ENCODE measurements around the gene TRDN.
"Not testable (repeated sequence)": the region's sequence is repeated elsewhere in the genome, so short reads cannot be mapped to it uniquely, and the experiment has no call there.

The TRDN gene

GRCh38 chr6:123559816-123560215 is 76.9 kb downstream of the TRDN start:
- not testable (repeated sequence) for DNase-seq

DNA sequence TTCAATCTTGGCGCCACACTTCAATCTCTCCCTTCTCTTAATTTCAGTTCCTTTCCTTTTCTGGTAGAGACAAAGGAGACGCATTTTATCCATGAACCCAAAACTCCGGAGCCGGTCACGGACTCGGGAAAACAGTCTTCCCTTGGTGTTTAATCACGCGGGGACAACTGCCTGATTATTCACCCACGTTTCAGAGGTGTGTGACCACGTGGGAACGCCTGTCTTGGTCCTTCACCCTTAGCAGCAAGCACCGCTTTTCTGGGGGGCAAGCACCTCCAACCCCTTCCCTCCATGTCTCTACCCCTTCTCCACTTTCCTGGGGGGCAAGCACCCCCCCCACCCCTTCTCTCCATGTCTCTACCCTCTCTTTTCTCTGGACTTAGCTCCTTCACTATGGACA is 79.3 kb downstream of the TRDN start:
- DNase-seq = not testable (repeated sequence)

DNA sequence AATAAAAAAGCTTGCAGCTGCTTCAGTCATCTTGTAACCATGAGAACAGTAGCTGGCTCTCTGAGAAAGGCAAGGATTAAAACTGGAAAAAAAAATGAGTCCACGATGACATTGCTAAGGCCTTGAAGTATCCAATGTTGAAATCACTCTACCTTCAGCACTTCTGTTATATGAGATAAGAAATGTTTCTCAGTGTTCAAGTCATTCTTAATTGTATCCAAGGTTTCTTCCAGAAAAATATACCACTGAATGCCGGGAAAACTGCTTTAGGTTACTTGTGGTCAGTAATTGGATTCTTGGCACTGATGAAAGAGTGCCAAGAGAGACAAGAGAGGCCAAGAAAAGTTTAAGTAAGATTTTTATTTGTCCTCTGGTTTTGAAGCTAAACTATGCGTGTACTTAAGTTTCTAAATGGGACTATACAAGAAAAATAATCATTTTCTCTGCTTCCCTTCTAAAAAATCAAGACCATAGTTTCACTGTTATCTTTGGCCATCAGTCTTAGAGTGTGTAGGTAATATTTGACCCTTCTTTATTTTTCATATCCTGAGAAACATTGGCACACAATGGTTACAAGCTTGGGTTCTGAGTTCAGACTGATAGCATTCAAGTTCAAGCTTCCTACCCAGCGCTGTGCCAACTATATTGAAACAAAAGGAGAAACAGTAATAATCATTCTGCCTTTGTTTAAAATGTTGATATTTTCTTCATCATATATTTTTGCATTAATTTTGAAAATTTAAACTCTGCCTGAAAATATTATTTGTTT is 84.6 kb downstream of the TRDN start:
- DNase-seq = no peak

DNA sequence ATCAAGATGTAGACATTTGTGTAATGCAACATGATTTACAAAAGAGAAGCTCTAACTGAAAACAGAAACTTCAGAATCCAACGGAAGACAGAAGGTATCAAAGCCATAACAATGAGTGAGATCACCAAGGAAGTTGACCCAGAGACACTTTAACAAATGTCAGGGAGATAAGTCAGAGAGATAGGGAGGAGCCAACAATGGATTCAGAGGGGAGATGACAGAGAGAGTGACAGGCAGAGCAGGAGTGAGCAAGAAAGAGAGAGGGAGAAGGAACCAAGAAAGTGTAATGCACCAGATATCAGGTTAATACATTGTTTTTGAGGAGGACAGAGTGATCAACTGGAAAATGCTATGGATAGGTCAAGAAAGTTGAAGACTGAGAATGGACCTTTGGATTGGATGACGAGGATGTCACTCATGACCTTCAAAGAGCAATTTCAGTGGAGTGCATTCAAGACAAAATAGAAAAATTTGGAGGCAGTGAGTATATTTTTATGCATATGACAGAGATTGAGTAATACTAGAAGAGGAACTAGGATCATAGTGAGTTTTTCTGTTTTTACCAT is 86.6 kb downstream of the TRDN start:
- no peak for DNase-seq

- DNase-seq = no peak
Observed at GRCh38 chr6:123549476-123549875, 87.3 kb downstream of the TRDN start.

- DNase-seq = no peak
Observed at GRCh38 chr6:123547216-123547978, 89.4 kb downstream of the TRDN start.

DNA sequence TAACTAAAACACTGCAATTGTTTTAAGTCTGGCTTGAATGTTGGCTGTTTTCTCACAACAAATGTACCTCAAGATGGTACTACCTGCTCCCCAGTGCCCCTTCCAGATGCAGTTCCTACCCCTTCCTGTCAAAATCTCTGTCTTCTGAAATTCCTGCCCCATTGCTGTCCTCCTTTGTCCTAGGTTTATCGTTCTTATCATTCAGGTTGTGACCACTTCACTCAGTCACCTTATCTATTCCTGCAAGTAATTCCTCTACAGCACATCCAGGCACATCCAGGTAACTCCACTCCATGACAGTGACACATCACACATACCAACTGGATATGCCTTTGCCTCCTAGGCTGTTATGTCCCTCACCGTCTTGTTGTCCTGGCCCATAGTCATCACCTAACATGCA is 90.2 kb downstream of the TRDN start:
- no peak for DNase-seq

GRCh38 chr6:123541462-123541861 is 95.3 kb downstream of the TRDN start:
- DNase-seq = no peak

DNA sequence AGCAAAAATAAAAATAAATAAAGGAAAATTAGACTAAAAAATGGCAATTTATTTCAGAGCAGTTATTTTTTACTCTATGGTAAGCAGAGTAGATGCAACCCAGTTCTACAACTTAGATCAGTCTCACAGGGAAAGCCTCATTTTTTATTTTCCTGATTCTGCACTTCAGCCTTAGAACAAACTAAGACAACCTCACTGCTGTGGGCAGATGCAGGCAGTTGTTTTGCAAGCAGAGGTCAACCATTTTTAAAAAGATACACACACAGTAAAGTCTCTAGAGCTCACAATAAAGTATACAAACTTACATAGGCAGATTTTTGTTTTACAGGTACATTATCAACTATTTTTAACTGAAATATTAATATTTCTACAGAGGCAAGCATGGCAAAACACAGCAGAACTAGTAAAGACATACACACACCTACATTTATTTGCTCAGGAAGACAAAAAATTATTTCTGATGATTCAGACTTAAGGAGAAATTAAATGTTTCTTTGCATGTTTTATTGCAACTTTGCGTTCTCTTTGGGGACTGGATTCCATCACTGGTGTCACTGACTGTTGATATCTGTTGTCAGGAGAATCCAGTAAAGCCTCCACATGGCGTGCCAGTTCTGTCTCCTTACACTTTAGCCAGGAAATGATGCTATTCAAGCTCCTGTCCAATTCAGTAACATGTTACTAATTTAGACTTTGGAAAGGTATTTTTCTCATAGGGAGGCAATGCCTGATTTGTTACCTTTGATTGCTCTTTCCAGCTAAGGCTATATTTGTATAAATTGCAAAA is 102.7 kb downstream of the TRDN start:
- no peak for DNase-seq

DNA sequence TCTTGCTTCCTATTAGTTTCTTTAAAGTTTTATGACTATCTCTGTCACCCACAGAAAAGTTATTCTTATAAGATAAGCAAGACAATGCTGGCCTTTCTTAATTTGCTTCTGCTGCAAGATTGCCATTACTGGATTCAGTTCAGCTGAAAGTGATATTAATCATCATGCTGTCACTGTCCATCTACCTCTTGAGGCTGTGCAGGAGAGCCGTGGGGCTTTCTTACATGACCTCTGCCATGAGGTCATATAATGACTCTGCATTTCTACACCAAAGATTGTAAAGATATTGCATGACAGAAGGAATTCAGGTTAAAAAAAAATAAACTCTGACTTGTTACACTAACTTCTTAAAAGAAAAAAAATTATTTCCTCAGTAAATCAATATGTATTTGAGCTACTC is 106.9 kb downstream of the TRDN start:
- DNase-seq = no peak

DNA sequence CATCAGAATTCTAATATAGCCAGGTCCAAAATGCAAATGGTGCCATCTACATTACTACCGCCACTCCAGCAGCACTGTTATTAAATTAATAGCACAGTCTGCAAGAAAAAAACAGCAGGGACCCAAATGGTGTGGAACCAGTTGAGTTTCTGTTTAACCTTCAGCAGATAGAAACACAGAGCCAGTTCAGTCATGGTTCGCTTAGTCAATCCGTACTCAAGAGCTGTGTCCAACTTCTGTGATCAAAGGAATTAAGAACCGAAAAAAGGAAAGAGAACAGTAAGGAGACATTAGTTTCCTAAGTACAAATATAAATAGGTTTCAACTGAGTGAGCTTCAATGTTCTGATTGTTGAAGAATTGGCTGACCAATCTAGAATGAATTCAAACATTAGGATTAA is 107.7 kb downstream of the TRDN start:
- DNase-seq = no peak

GRCh38 chr6:123527406-123527805 is 109.3 kb downstream of the TRDN start:
- no peak for DNase-seq

DNA sequence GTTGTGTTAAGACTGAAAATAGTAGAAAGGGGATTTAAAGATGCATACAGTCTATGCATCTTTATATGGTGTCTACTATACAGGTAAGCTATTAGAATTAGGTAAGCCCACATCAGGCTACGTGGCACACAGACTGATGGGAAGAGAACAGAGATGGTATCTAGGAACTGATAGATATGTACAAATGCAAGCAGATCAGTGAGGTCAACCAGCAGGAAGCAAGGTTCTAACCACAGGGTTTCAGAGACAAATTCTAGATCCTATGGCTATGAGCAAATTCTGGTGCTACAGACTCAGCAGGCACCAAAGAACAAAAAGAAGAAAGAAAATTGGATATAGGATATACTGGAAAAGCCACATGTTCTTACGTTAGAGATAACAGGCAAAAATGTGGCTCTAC is 110.6 kb downstream of the TRDN start:
- no peak for DNase-seq

DNA sequence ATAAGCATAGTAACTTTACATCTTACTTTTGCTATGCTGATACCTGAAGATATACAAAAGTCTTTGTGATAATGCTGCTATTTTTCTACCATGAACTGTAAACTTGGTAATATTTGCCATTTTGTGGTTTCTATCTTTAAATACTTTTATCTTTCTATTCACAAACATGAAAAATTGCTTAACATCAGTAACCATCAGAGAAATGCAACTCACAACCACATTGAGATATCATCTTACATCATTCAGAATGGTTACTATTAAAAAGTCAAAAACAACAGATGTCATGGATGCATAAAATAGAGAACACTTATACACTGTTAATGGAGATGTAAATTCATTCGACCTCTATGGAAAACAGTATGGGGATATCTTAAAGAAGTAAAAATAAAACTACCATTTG is 112.0 kb downstream of the TRDN start:
- no peak for DNase-seq

GRCh38 chr6:123520217-123520616 is 116.5 kb downstream of the TRDN start:
- DNase-seq = no peak

- DNase-seq = no peak
Observed at GRCh38 chr6:123519189-123519505, 117.6 kb downstream of the TRDN start.

- no peak for DNase-seq
Observed at GRCh38 chr6:123518441-123519188, 118.1 kb downstream of the TRDN start.

GRCh38 chr6:123515715-123516114 is 121.0 kb downstream of the TRDN start:
- DNase-seq = no peak

- DNase-seq = no peak
Observed at GRCh38 chr6:123509112-123509511, 127.6 kb downstream of the TRDN start.

GRCh38 chr6:123508290-123508689 is 128.5 kb downstream of the TRDN start:
- no peak for DNase-seq

DNA sequence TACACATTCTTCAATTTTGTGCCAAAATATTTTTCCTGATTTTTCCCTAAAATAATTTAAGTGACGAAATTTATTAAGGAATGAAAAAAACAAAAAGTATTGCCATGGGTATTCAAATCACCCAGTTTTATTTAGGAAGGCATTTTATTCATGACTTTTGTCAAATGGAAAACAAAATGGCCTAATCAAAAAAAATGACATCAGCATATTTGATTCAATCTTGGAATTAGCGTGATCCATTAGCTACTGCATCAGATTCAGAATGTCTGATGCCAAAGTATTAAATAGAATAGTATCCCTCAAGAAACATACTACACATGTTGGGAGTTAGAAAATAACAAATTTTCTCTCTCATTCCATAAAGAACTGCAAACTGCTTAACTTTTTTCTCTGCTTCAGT is 129.2 kb downstream of the TRDN start:
- no peak for DNase-seq

DNA sequence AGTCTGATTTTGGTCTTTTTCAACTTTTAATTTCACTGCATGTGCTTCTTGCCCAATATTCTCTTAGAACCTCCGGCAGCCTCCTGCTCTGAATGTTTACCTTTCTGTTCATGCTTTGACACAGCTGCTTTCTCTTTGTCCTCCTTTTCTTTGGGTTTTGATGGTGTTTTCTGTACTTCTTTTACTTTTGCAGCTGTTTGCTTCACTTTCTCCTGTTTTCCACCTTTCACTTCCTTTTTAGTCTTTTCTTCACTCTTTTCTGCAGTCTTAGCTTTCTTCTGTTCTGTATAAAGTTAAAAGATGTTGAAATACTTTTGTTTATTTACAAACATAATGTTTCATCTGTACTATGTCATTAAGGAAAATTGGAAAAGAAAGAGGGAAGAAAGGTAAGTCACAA is 133.1 kb downstream of the TRDN start:
- DNase-seq = no peak

- DNase-seq = no peak
Observed at GRCh38 chr6:123497025-123497424, 139.7 kb downstream of the TRDN start.

All from 8988T (cell line).